Measurements from ENCODE around the gene SKAP2.

- TF ChIP-seq POLR2A (IDR thresholded peaks at IDR 0.05; ENCODE audit: low read depth, low read length) (no peak), TAF1 (IDR thresholded peaks at IDR 0.05; ENCODE audit: borderline replicate concordance, low read depth, low read length) (no peak), POLR2AphosphoS5 (IDR thresholded peaks at IDR 0.05; ENCODE audit: low read depth, low read length) (no peak)
These were observed 237.7 kb downstream of the SKAP2 start for GRCh38 chr7:26626687-26627086.
